CD4-positive, alpha-beta T cell treated with Interferon gamma for 1 hour (primary cell): Measurements from ENCODE around the gene PHF10.
"Not testable (repeated sequence)": the region's sequence is repeated elsewhere in the genome, so short reads cannot be mapped to it uniquely, and the experiment has no call there.

Experiments
- DNase-seq: peaks from one replicate; pipeline ENCODE4 v3.0.0-alpha.2; 2020

Gene PHF10

DNA sequence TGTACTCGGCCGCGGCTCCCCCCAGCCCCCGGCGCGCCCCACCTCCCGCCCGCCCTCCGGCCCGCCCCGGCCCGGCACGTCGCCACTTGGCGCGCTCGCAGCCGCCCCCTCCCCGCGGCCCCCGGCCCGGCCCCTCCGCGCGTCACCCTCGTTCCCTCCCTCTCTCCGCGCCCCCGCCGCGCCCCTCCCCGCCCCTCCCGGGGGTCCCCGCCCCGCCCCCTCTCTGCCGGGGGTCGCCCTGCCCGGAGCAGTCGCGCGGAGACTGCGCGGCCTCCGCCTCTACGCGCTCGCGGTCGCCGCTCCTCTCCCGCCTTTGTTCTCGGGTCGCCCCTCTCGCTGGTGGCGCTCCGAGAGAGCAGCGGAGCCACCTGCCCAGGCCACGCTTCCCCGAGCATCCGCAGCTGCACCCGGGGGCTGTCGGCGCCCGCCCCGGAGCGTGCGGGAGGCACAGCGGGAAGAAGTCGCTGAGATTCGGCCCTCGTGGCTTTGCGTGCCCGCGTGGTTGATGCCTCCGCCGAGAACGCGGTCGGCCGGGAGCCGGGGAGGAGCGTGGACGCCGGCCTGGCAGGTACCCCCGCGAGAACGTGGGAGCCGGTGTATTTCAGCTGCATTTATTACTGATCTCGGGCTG lies at the start of gene PHF10:
PHF10 (minus strand) TSS at position 7 of the 631 bp plus-strand sequence. CDS start 569 bp downstream, outside the sequence.
- DNase-seq = peak; percentile 69

GRCh38 chr6:169766921-169767736 lies 42.8 kb upstream of the PHF10 start:
- no peak for DNase-seq

DNA sequence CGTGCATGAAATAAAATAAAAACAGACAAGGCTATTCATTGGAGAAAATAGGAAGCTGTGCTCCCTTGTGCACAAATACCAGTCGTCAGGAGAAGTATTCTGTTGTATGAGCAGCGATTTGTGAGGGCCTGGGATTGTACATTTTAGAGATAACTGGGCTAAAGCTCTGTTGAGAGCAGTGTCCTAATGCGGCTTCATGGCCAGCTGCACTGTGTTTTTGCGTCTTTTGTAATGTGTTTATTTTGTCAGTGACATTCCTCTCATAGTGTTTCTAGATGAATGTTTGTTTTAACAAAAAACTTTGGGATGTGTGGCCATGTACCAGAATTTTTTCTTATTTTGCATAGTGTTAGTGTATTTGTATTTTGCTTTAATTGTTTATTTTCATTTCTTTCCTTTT lies 41.9 kb upstream of the PHF10 start:
- DNase-seq = no peak

DNA sequence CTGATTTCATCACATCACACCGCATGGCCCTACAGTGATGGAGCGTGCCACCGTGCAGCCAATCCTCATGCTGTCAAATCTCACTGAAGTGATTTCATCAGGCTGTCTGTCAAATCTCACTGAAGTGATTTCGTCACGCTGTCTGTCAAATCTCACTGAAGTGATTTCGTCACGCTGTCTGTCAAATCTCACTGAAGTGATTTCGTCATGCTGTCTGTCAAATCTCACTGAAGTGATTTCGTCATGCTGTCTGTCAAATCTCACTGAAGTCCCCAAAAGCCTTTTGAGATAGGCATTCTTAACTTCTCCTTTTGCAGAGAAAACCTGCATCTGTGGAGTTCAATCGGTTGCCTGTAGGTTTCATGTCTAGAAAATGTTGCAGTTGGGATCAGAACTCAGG lies 41.5 kb upstream of the PHF10 start:
- DNase-seq = not testable (repeated sequence)

DNA sequence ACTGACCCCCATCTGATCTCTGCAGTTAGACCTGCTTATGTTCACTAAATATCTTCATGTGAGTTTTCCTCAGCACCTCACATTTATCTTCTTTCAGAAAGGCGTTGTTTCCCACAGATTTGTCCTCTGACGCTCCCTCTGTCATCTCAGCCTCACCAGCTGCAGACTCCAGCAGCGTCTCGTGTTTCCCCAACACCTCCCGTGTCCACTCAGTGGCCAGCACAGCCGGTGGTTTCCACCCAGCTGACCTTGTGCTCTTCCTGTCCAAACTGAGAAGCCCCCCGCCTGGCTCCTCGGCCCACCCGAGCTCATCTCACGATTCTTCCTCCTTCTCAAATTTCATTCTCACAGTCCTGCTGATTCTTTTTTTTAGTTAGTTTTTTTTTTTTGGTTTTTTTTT lies 39.6 kb upstream of the PHF10 start:
- DNase-seq = no peak

DNA sequence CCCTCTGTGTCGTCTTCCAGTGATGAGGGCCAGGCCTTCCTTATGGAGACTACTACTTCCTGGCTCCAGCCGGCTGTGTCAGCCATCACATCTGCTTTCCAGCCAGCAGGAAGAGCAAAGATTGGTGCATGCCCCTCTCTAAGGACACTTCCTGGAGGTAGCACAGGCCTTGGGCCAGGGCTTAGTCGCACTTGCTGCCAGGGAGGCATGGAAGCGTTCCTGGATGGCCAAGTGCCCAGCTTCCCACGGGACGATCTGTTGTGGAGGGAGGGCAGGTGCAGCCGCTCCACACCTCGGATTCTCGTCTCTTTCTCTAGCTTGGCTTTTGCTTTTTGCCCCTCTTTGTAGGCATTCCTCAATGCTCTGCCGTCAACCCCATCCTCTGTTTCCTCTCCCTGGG lies 39.0 kb upstream of the PHF10 start:
- no peak for DNase-seq

DNA sequence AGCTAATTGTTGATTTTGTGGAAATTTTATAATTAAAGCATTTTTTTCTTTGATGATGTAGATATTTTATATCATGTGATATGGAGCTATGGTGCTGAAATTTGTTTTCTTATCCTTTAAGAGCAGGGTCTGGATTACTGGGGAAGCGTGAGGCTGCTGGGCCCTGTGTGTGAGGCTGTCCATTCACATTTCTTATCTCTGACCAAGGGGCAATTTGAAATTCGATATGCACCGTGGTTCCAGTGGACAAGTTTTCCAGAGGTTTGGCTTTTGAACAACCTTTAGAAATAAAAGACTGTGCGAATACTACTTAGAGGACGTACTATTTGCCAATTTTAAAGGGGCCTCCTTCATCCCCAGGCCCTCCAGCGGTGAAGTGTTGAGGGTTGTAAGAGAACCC lies 30.9 kb upstream of the PHF10 start:
- no peak for DNase-seq

GRCh38 chr6:169752074-169752623 lies 27.8 kb upstream of the PHF10 start:
- DNase-seq = no peak

GRCh38 chr6:169751242-169752073 lies 27.2 kb upstream of the PHF10 start, which contains the start of the genes DYNLT2 and ERMARD:
TSS of gene DYNLT2 (minus strand) at chr6:169751572. CDS start at chr6:169751458, 114 bp downstream.
TSS of gene ERMARD (plus strand) at chr6:169751622. CDS start at chr6:169751658, 36 bp downstream.
- DNase-seq = peak; percentile 92

DNA sequence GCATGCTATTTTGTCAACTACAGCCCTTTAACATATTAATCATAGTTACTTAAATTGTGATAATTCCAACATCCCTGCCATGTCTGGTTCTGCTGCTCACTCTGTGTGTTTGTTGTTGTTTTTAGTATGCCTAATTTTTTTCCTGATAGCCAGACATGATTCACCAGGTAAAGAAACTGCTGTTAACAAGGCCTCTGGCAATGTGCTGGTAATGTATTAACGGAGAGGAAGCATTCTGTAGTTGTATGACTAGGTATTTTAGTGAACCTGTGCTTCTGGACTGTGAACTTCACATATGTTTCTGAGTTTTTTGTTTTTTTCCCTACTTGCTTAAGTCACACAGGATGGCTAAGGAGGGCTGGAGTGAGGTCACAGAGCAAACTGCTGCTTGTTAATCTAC lies 22.3 kb upstream of the PHF10 start:
- no peak for DNase-seq

- no peak for DNase-seq
These were observed 21.1 kb upstream of the PHF10 start for GRCh38 chr6:169745405-169745804.

- no peak for DNase-seq
These were observed 17.0 kb upstream of the PHF10 start for GRCh38 chr6:169741344-169741743.

DNA sequence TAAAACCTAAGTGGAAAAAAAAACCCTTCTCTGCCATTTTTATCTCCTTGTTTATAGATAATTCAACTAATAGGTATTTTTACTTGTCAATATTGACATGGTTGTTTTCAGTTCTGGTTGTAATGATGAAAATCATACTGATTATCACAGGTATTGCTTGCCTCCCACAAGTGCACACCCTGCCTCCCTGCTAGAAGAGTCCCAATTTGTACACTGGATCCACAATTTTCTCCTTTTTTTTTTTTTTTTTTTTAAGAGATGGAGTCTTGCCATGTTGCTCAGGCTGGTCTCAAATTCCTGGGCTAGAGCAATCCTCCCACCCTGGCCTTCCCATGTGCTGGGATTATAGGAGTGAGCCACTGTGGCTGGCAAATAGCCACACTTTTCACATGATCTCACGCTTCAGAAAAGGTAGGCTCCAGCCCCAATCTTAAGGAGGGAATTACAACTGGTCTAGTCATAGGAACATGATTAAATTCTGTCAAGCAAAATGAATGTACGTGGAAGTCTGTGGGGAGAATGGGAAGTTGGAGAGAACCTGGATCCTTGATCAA lies 14.8 kb upstream of the PHF10 start:
- DNase-seq = no peak

DNA sequence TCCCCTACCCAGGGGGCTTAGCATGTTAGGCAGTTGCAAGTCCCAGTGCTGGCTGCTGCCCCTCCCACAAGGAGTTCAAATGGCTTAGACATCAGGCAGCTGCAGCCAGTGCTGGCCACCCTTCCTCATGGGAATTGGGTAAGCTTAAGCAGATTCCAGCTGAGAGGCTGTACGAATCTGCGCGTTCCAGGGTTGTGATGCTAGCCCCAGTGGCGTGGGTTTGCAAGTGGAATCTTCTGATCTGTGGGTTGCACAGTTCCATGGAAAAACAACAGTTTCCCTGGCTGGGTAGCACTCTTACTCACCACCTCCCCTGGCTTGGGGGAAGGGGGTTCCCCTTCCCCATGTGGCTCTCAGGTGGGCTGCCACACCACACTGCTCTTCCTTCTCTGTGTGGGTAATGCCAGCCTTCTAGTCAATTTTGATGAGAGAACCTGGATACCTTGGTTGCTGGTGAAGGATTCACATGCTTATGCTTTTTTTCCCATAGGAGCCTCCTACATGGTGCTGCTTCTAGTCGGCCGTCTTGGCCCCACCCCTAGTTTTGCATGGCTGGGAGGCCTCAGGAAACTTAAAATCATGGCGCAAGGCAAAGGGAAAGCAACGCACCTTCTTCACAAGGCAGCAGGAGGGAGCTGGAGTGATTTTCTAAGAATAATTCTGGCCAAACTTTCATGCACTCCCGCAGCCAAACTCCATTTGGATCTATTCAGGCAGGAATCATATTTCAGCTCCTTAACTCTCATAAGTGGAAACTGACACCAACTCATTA lies 14.1 kb upstream of the PHF10 start:
- no peak for DNase-seq

GRCh38 chr6:169729961-169730360 lies 5.7 kb upstream of the PHF10 start:
- no peak for DNase-seq

DNA sequence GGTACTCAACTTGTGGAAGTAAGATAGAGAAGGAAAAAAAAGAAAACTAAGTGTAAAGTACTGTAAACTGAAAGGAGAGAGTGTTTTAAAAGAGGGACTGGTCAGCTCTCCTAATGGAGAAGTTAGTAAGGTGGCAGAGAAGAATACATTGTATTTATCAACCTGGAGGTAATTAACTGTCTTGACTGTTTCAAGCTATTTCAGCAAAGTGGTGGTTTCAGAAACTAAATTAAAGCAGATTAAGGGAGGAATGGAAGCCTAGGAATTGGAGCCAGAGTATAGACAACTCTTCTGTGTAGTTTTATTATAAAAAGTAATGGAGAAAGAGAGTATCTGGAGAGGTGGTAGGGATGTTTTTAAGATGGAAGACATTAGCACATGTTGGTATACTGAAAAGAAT lies 2.7 kb upstream of the PHF10 start:
- DNase-seq = no peak

DNA sequence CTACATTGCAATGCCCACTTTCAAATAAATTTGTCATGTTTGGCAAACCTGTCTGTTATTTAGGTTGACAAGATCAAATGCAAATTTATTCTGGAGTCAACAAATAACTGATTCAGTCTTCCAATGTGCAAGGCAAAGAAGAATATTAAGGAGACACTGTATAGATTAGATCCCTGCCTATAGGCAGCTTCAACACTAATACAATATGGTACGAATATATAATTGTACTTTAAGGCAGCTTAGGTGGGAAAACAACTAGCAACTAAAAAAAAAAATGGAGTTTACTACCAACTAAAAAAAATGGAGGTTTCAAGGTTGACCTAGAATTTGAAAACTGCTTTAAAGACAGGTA lies 1.7 kb upstream of the PHF10 start:
- DNase-seq = no peak

GRCh38 chr6:169725125-169726048 lies 1.1 kb upstream of the PHF10 start:
- DNase-seq = peak; percentile 34

DNA sequence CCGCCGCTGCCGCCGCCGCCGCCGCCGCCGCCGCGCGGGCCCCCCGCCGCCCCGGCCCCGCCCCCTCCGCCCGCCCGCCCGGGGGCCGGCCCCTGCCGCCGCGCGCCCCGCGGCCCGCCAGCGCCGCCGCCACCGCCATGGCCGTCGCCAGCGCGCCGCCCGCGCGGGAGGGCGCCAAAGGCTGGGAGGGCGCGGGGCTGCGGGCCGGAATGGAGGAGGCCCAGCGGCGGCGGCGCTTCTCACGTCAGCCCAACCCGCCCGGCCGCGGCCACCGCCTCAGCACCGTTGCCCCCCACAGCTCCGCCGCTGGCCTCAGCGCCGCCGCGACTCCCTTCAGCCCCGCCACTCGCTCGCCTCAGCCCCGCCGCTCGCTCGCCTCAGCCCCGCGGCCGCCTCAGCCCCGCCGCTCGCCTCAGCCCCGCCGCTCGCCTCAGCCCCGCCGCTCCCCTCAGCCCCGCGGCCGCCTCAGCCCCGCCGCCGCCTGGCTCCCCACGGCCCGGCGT lies 258 bp downstream of the PHF10 start:
- DNase-seq = peak; percentile 23

- peak; percentile 67 for DNase-seq
These were observed 945 bp downstream of the PHF10 start for GRCh38 chr6:169723200-169723909.
